GM21576 (cell line): ENCODE measurements around the gene SECTM1.
"Not testable (repeated sequence)": the region's sequence is repeated elsewhere in the genome, so short reads cannot be mapped to it uniquely, and the experiment has no call there.

Experiments used
- ATAC-seq: cut with Tn5 transposase; IDR thresholded peaks from one replicate; pipeline ENCODE4 v1.9.1; 2021; ENCODE audit warnings: mild to moderate bottlenecking, moderate library complexity; ENCODE audit not compliant: unreplicated experiment

SECTM1 gene

GRCh38 chr17:82349287-82349701 lies 15.7 kb upstream of the SECTM1 start:
- no peak for ATAC-seq

- no peak for ATAC-seq
These were observed 15.3 kb upstream of the SECTM1 start for GRCh38 chr17:82348866-82349265.

GRCh38 chr17:82348434-82348833 lies 14.9 kb upstream of the SECTM1 start:
- no peak for ATAC-seq

GRCh38 chr17:82347994-82348393 lies 14.4 kb upstream of the SECTM1 start:
- ATAC-seq, result not testable (repeated sequence)

GRCh38 chr17:82346342-82347300 lies 13.1 kb upstream of the SECTM1 start:
- ATAC-seq, result no peak

GRCh38 chr17:82345151-82345976 lies 11.8 kb upstream of the SECTM1 start:
- no peak for ATAC-seq

- ATAC-seq, result no peak
These were observed 10.8 kb upstream of the SECTM1 start for GRCh38 chr17:82344175-82344907.

GRCh38 chr17:82343560-82343959 lies 10.0 kb upstream of the SECTM1 start:
- no peak for ATAC-seq

- no peak for ATAC-seq
These were observed 9.0 kb upstream of the SECTM1 start for GRCh38 chr17:82342361-82343079.

- no peak for ATAC-seq
These were observed 6.3 kb upstream of the SECTM1 start for GRCh38 chr17:82339634-82340580.

GRCh38 chr17:82338858-82339633 lies 5.5 kb upstream of the SECTM1 start:
- ATAC-seq, result no peak

- no peak for ATAC-seq
These were observed 1.2 kb upstream of the SECTM1 start for GRCh38 chr17:82334622-82335394.

- no peak for ATAC-seq
These were observed 647 bp upstream of the SECTM1 start for GRCh38 chr17:82334204-82334621.

- no peak for ATAC-seq
These were observed 792 bp downstream of the SECTM1 start for GRCh38 chr17:82332669-82333278.

- ATAC-seq, result no peak
These were observed 2.1 kb downstream of the SECTM1 start for GRCh38 chr17:82331345-82331939.

GRCh38 chr17:82330322-82331239 lies 3.0 kb downstream of the SECTM1 start:
- ATAC-seq, result no peak
